ENCODE results near the gene ZNF385B.

ZNF385B gene

DNA sequence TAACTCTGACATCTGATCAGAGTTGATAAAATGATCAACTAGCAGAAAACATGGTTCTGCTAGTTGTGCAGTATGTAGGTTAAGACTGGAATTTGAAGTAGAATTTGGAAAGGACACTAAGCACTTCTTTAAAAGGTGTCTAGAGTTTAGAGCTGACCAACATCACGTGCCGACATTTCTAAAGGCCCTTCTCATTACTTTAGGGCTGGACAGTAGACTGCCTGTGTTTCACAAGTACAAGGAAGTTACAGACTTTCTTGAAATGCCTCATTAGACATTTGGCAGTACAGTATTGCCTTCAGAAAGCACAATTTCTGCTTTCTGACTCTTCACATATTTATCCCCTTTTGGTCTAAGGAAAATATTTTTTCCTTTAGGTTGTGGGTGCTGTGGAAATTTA, 255.3 kb downstream of the ZNF385B start:
- TF ChIP-seq TAF1 (IDR thresholded peaks at IDR 0.05; ENCODE audit: borderline replicate concordance, insufficient read depth, low read length) (no peak), REST (IDR thresholded peaks at IDR 0.05; ENCODE audit: insufficient read depth in 1 of 2, low read depth in 2 of 2, low read length in 2 of 2) (no peak), SIN3A (IDR thresholded peaks at IDR 0.05; ENCODE audit: borderline replicate concordance, insufficient read depth, low read length) (no peak), FOXP2 (optimal IDR thresholded peaks at IDR 0.05; ENCODE audit: borderline replicate concordance, extremely low read depth, extremely low read length, insufficient read depth) (no peak), POLR2AphosphoS5 (IDR thresholded peaks at IDR 0.05; ENCODE audit: low read depth, low read length) (no peak)

GRCh38 chr2:179605341-179605740, 256.1 kb downstream of the ZNF385B start:
- TF ChIP-seq REST (IDR thresholded peaks at IDR 0.05; ENCODE audit: insufficient read depth in 1 of 2, low read depth in 2 of 2, low read length in 2 of 2) (no peak), POLR2AphosphoS5 (IDR thresholded peaks at IDR 0.05; ENCODE audit: low read depth, low read length) (no peak), TAF1 (IDR thresholded peaks at IDR 0.05; ENCODE audit: borderline replicate concordance, insufficient read depth, low read length) (no peak), SIN3A (IDR thresholded peaks at IDR 0.05; ENCODE audit: borderline replicate concordance, insufficient read depth, low read length) (no peak), FOXP2 (optimal IDR thresholded peaks at IDR 0.05; ENCODE audit: borderline replicate concordance, extremely low read depth, extremely low read length, insufficient read depth) (no peak)

DNA sequence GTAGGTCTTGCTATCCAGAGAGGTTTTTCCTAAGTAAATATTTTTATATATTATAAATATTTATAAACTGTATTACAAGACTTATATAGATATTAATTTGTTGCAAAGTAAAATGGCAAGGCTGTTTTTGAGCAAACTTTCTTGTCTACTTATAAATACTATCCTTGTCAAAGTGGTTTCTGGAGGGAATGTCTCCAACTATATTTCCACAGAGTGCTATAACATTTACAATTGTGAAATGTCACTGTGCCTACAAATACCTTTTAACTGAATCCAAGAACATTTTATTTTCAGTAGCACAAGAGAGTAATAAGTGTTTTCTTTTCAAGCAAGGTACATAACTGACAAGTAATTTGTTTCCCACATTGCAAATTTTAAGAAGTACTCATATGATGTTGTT, 256.8 kb downstream of the ZNF385B start:
- TF ChIP-seq POLR2AphosphoS5 (IDR thresholded peaks at IDR 0.05; ENCODE audit: low read depth, low read length) (no peak), TAF1 (IDR thresholded peaks at IDR 0.05; ENCODE audit: borderline replicate concordance, insufficient read depth, low read length) (no peak), FOXP2 (optimal IDR thresholded peaks at IDR 0.05; ENCODE audit: borderline replicate concordance, extremely low read depth, extremely low read length, insufficient read depth) (no peak), SIN3A (IDR thresholded peaks at IDR 0.05; ENCODE audit: borderline replicate concordance, insufficient read depth, low read length) (no peak), REST (IDR thresholded peaks at IDR 0.05; ENCODE audit: insufficient read depth in 1 of 2, low read depth in 2 of 2, low read length in 2 of 2) (no peak)

DNA sequence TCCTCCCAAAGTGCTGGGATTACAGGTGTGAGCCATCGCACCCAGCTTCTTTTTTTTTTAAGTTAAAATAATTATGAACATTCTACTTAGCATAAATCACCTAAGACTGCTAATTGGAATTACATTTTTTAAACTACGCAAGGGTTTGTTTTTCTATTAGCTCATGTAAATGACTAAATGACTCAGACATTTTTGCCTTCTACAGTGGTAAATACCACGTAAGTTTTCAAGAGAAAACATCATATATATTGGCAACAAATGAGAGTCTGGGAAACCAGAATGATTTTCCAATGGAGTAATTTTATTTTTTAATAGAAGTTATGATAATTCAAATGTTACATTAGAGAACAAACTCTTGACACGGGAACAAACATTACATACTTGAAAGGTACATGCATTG, 259.0 kb downstream of the ZNF385B start:
- TF ChIP-seq POLR2AphosphoS5 (IDR thresholded peaks at IDR 0.05; ENCODE audit: low read depth, low read length) = no peak
- no peak for TF ChIP-seq TAF1 (IDR thresholded peaks at IDR 0.05; ENCODE audit: borderline replicate concordance, insufficient read depth, low read length)
- TF ChIP-seq SIN3A (IDR thresholded peaks at IDR 0.05; ENCODE audit: borderline replicate concordance, insufficient read depth, low read length) = no peak
- TF ChIP-seq FOXP2 (optimal IDR thresholded peaks at IDR 0.05; ENCODE audit: borderline replicate concordance, extremely low read depth, extremely low read length, insufficient read depth) = no peak
- TF ChIP-seq REST (IDR thresholded peaks at IDR 0.05; ENCODE audit: insufficient read depth in 1 of 2, low read depth in 2 of 2, low read length in 2 of 2) = no peak

DNA sequence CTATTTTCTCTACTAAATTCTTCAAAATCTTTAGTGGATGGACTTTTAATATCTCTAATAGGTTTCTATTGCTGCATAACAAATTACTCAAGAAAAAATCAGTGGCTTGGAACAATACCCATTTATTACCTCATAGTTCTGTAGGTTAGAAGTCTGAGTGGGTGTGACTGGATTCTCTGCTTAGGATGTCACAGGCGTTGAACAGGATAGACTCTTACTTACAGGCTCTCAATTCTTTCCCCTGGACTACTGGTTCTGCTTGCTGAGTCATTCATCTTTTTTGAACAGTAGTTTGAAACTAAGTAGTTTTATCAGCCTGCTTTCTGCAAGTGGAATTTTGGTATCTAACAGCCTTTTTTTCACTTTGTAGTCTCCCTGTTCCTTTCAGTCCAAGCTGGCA, 265.4 kb downstream of the ZNF385B start:
- TF ChIP-seq REST (IDR thresholded peaks at IDR 0.05; ENCODE audit: insufficient read depth in 1 of 2, low read depth in 2 of 2, low read length in 2 of 2) (no peak), POLR2AphosphoS5 (IDR thresholded peaks at IDR 0.05; ENCODE audit: low read depth, low read length) (no peak), SIN3A (IDR thresholded peaks at IDR 0.05; ENCODE audit: borderline replicate concordance, insufficient read depth, low read length) (no peak), FOXP2 (optimal IDR thresholded peaks at IDR 0.05; ENCODE audit: borderline replicate concordance, extremely low read depth, extremely low read length, insufficient read depth) (no peak), TAF1 (IDR thresholded peaks at IDR 0.05; ENCODE audit: borderline replicate concordance, insufficient read depth, low read length) (no peak)
